Superior temporal gyrus (tissue), 1 donor: ENCODE measurements around the gene KLHL2.

Source experiments
- DNase-seq: peaks from one replicate; pipeline ENCODE4 v3.0.0-alpha.2; 2016; ENCODE audit errors: extremely low spot score

The KLHL2 gene

DNA sequence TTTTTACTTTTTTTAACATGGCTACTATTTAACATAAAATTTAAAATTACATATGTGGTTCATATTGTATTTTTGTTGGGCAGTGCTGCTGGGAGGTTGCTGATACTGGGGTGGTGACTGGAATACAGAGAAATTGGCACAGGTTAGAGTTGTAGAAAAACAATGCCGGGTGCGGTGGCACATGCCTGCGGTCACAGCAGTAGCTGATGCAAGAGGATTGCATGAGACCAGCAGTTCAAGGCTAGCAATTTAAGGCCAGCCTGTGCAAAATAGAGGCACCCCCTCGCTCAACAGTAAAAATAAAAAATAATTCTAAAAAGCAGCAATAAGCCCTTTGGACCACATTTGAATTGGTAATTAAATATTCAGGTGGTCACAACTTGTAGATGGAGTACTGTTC, 159.7 kb downstream of the KLHL2 start:
- DNase-seq = no peak

DNA sequence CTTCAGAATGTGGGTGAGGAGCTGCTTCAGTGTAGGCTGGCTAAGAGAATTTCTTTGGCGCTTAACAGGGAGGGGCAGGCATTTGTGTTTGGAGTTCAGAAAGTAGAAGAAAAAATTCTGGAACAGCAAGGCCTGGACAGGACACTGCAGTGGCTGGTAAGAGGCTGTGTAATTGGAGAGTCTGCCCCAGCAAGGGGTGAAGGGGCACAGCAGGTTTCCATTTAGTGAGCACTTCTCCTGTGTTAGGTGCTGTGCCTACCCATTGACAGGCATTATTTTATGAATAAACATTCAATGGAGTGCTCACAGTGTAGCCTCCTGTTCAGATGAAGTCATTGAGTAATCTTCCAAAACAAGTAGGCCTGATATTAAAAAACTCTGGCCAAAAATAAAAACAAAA, 160.8 kb downstream of the KLHL2 start:
- DNase-seq = no peak

GRCh38 chr4:165368567-165368966, 161.2 kb downstream of the KLHL2 start:
- DNase-seq = no peak

DNA sequence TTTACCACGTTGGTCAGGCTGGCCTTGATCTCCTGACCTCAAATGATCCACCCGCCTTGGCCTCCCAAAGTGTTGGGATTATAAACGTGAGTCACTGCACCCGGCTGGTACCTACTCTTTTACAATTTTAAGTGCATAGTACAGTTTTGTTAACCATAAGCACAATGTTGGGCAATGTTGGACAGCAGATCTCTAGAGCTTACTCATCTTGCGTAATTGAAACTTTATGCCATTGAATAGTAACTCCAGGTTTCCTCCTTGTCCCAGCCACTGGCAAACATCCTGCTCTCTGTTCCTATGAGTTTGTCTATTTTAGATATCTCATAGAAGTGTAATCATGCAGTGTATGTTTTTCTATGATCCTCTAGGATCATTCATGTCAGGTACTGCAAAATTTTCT, 162.2 kb downstream of the KLHL2 start:
- DNase-seq = no peak

GRCh38 chr4:165370530-165370929, 163.2 kb downstream of the KLHL2 start:
- no peak for DNase-seq
